HG02885 (cell line): ENCODE results near the gene SLC25A22.

ENCODE experiments used
- ATAC-seq: cut with Tn5 transposase; IDR thresholded peaks from one replicate; pipeline ENCODE4 v1.9.1; 2021; ENCODE audit warnings: mild to moderate bottlenecking; ENCODE audit not compliant: unreplicated experiment, poor library complexity

SLC25A22 gene

GRCh38 chr11:776263-776560 is 21.9 kb downstream of the SLC25A22 start:
- ATAC-seq, result no peak

GRCh38 chr11:774873-775592 is 23.0 kb downstream of the SLC25A22 start:
- ATAC-seq, result no peak

GRCh38 chr11:773830-774229 is 24.3 kb downstream of the SLC25A22 start:
- ATAC-seq, result no peak

GRCh38 chr11:773425-773824 is 24.7 kb downstream of the SLC25A22 start:
- no peak for ATAC-seq

- no peak for ATAC-seq
These were observed 25.4 kb downstream of the SLC25A22 start for GRCh38 chr11:772429-773390.

GRCh38 chr11:771617-772204 is 26.4 kb downstream of the SLC25A22 start:
- ATAC-seq, result no peak

- ATAC-seq, result no peak
These were observed 27.2 kb downstream of the SLC25A22 start for GRCh38 chr11:770642-771616.

GRCh38 chr11:769887-770641 is 28.0 kb downstream of the SLC25A22 start:
- ATAC-seq, result no peak

- no peak for ATAC-seq
These were observed 30.8 kb downstream of the SLC25A22 start for GRCh38 chr11:767238-767637.

GRCh38 chr11:766936-767210 is 31.2 kb downstream of the SLC25A22 start:
- ATAC-seq, result no peak

GRCh38 chr11:766106-766935 is 31.8 kb downstream of the SLC25A22 start:
- ATAC-seq, result no peak

- ATAC-seq, result no peak
These were observed 32.3 kb downstream of the SLC25A22 start for GRCh38 chr11:765802-766091.

GRCh38 chr11:765025-765801 is 32.9 kb downstream of the SLC25A22 start:
- ATAC-seq, result no peak

- no peak for ATAC-seq
These were observed 33.6 kb downstream of the SLC25A22 start for GRCh38 chr11:764322-765024.

- ATAC-seq, result no peak
These were observed 34.3 kb downstream of the SLC25A22 start for GRCh38 chr11:763549-764321.

GRCh38 chr11:763073-763463 is 35.0 kb downstream of the SLC25A22 start:
- ATAC-seq, result no peak
